ENCODE measurements around the gene OR7D2. TPM values are rescaled to one million over a fixed set of nuclear protein-coding genes. Genes with fewer than 3 reads are reported as not detected.

Gene OR7D2
- total RNA-seq, 1 donor from 2014 or later = not detected

DNA sequence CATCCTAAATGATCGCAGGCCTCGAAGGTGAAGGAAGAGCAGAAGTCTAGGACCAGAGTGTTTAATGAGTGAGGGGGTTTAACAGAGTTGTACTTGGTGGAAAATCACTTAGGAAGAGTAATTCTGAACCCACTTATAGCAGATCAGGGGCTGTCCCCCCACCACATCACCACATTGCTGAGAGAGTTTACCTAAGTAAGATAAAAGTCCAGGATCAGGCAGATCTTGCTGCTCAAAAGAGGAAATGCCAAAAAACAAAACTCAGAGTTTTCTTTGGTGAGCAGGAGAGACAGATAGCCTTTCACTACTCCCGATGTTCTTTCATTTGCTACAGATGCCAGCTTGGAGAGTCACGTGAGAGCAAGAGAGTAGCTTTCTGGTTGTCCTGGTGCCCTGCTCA lies 23.2 kb upstream of the OR7D2 start:
- peaks cover 31 to 95% of the 10 kb centered on the region in 2 donors for H3K9me3 ChIP-seq
- no peak for DNase-seq (ENCODE audit: low spot score in 2 of 2)
- TF ChIP-seq, protein P1, sequence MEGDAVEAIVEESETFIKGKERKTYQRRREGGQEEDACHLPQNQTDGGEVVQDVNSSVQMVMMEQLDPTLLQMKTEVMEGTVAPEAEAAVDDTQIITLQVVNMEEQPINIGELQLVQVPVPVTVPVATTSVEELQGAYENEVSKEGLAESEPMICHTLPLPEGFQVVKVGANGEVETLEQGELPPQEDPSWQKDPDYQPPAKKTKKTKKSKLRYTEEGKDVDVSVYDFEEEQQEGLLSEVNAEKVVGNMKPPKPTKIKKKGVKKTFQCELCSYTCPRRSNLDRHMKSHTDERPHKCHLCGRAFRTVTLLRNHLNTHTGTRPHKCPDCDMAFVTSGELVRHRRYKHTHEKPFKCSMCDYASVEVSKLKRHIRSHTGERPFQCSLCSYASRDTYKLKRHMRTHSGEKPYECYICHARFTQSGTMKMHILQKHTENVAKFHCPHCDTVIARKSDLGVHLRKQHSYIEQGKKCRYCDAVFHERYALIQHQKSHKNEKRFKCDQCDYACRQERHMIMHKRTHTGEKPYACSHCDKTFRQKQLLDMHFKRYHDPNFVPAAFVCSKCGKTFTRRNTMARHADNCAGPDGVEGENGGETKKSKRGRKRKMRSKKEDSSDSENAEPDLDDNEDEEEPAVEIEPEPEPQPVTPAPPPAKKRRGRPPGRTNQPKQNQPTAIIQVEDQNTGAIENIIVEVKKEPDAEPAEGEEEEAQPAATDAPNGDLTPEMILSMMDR (IDR thresholded peaks at IDR 0.05) = no peak
- no peaks in the 10 kb centered on the region for H3K4me1 ChIP-seq
- H3K4me3 ChIP-seq = no peak overlapping the region
- H3K27me3 ChIP-seq = no peaks in the 10 kb centered on the region
- intact Hi-C loops (cut with DNase I) = no loop called here
- H3K27ac ChIP-seq = no peak overlapping the region
- H3K36me3 ChIP-seq = peaks cover 63 to 92% of the 10 kb centered on the region in 2 donors

DNA sequence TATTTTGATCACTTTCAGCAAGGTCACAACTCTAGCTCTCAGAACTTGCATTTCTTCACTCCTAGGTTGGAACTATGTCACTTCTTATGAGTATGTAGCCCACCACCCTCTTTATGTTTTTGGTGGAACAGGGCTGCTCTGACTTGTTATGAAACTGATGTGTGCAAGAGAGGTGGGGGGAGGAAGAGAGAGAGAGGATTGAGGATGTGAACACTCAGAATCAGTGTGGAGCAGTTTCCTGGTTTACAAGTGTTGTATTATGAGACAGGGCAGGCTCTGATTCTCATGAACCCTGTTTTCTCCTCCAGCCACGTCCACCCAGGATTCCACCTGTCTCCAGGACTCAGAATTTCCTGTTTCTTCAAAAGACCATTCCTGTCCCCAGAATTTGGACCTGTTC lies 22.5 kb upstream of the OR7D2 start:
- Histone ChIP-seq H3K27ac (no peak overlapping the region), H3K27me3 (no peaks in the 10 kb centered on the region), H3K4me1 (no peaks in the 10 kb centered on the region), H3K36me3 (peaks cover 70 to 99% of the 10 kb centered on the region in 2 donors), H3K4me3 (no peak overlapping the region), H3K9me3 (peaks cover 37 to 95% of the 10 kb centered on the region in 2 donors)
- no peak for DNase-seq (ENCODE audit: low spot score in 2 of 2)
- TF ChIP-seq, protein P1 (IDR thresholded peaks at IDR 0.05) = no peak
- intact Hi-C loops (cut with DNase I) = no loop called here

DNA sequence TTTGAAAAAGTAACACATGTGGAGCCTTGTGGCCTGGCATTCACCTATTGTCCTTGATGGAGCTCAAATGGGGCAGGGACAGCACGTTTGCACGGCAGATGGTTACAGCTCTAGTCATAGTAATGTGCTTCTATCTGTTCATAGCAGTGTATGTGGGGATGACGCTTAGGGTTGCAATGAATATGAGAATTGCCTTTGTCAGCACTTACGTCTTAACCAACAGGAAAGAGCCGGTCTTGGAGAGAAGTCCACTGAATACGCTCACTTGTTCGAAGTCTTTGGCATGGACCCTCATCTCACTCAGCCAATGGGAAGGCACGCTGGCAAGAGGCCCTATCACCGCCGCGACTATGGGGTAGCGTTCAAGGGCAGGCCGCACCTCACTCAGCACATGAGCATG lies 18.9 kb upstream of the OR7D2 start:
- Histone ChIP-seq H3K36me3 (peaks cover 90 to 100% of the 10 kb centered on the region in 2 donors), H3K27ac (no peak overlapping the region), H3K27me3 (no peaks in the 10 kb centered on the region), H3K4me3 (no peak overlapping the region), H3K9me3 (peaks cover 39 to 93% of the 10 kb centered on the region in 2 donors), H3K4me1 (no peaks in the 10 kb centered on the region)
- TF ChIP-seq, protein P1 (IDR thresholded peaks at IDR 0.05) = no peak
- intact Hi-C loops (cut with DNase I) = no loop called here
- DNase-seq (ENCODE audit: low spot score in 2 of 2) = no peak

DNA sequence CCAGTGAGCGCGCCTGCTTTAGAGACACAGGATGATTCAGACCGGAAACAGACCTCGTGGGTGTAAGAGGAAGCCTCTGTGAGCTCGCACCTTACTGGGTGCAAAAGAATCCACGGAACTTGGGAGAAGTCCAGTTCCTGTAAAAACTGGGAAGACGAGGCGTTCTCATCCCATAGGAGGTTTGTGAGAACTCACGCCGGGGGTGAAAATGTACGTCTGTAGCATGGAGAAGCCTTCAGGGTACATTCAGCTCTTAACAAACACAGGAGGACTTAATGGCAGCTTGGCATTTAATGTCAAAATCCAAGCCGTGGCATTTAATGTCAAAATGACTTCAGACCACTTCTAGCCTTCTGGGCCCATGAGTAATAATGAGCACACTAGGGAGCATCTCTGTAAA lies 17.4 kb upstream of the OR7D2 start:
- Histone ChIP-seq H3K36me3 (peaks cover 82 to 100% of the 10 kb centered on the region in 2 donors), H3K27ac (no peak overlapping the region), H3K4me1 (no peaks in the 10 kb centered on the region), H3K9me3 (peaks cover 27 to 97% of the 10 kb centered on the region in 2 donors), H3K27me3 (no peaks in the 10 kb centered on the region), H3K4me3 (no peak overlapping the region)
- intact Hi-C loops (cut with DNase I) = no loop called here
- DNase-seq (ENCODE audit: low spot score in 2 of 2) = no peak
- TF ChIP-seq, protein P1 (IDR thresholded peaks at IDR 0.05) = no peak

DNA sequence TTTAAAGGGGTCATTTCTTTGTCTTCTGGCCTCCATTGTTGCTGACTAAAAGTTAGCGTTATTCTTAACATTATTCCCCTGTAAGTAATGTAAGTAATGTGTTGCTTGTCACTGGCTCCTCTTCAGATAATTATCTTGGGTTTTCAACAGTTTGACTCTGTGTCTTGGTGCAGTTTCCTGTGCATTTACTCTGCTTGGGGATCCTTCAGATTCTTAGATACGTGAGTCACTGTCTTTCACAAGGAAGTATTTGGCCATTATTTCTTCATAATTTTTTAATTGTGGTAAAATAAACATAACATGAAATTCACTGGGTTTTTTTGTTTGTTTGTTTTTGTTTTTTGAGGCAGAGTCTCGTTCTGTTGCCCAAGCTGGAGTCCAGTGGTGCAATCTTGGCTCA lies 13.5 kb upstream of the OR7D2 start:
- H3K36me3 ChIP-seq = peaks cover 48 to 66% of the 10 kb centered on the region in 2 donors
- TF ChIP-seq, protein P1 (IDR thresholded peaks at IDR 0.05) = no peak
- intact Hi-C loops (cut with DNase I) = no loop called here
- no peak overlapping the region for H3K4me3 ChIP-seq
- no peak overlapping the region for H3K27ac ChIP-seq
- no peak for DNase-seq (ENCODE audit: low spot score in 2 of 2)
- H3K27me3 ChIP-seq = no peaks in the 10 kb centered on the region
- peaks cover 23 to 69% of the 10 kb centered on the region in 2 donors for H3K9me3 ChIP-seq
- H3K4me1 ChIP-seq = no peaks in the 10 kb centered on the region

DNA sequence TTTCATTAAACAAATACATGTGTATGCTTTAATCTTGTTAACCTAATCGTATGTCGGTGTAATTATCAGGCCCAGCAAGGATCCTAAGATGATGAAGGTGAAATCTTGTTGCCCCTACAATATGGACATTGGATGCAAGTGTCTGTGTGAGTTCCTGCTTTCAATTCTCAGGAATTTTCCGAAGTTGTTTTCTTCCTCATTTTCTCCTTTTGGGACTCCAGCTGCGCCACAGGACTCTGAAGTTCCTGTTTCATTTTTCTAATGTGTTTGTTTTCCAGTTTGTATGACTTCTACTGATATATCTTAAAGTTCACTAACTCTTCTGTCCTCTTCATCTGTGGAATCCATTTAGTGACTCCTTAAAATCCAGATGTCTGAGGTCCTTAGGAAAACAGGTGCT lies 11.9 kb upstream of the OR7D2 start:
- Histone ChIP-seq H3K36me3 (peaks cover 32 to 50% of the 10 kb centered on the region in 2 donors), H3K9me3 (peaks cover 8 to 53% of the 10 kb centered on the region in 2 donors), H3K4me1 (no peaks in the 10 kb centered on the region), H3K27ac (no peak overlapping the region), H3K4me3 (no peak overlapping the region), H3K27me3 (no peaks in the 10 kb centered on the region)
- no peak for DNase-seq (ENCODE audit: low spot score in 2 of 2)
- intact Hi-C loops (cut with DNase I) = no loop called here
- TF ChIP-seq, protein P1 (IDR thresholded peaks at IDR 0.05) = no peak
